Aorta (tissue), 5 donors: ENCODE measurements around the gene SMCO1. TPM values are rescaled to one million over a fixed set of nuclear protein-coding genes. Genes with fewer than 3 reads are reported as not detected.
"Not testable (repeated sequence)": the region's sequence is repeated elsewhere in the genome, so short reads cannot be mapped to it uniquely, and the experiment has no call there.

Source experiments
- ATAC-seq: fragments of 200-7000 bp; cut with Tn5 transposase; one replicate; pipeline ENCODE4 v1.9.1; 2022; ENCODE audit warnings: moderate library complexity; ENCODE audit not compliant: low FRiP score
- DNase-seq, 2 donors: peaks; one replicate each; pipeline ENCODE4 v3.0.0-alpha.2; 2020
- H3K27ac ChIP-seq, 2 donors: one replicate each; pipeline ENCODE4 v1.5.1; 2013; ENCODE audit warnings: low read length in 2 of 2, mild to moderate bottlenecking in 2 of 2, moderate library complexity in 2 of 2, control low read depth in 1 of 2, inconsistent platforms in 1 of 2, low read depth in 1 of 2
- H3K27me3 ChIP-seq, 2 donors: one replicate each; pipeline ENCODE4 v1.6.1; 2013; ENCODE audit warnings: control low read depth in 1 of 2, low read length in 1 of 2, mild to moderate bottlenecking in 1 of 2, moderate library complexity in 1 of 2; ENCODE audit not compliant: insufficient read depth in 2 of 2, control insufficient read depth in 1 of 2
- H3K36me3 ChIP-seq, 2 donors: one replicate each; pipeline ENCODE4 v1.6.1; 2013; ENCODE audit warnings: control low read depth in 1 of 2, low read length in 1 of 2, mild to moderate bottlenecking in 1 of 2; ENCODE audit not compliant: insufficient read depth in 2 of 2, control insufficient read depth in 1 of 2
- H3K4me1 ChIP-seq, 2 donors: one replicate each; pipeline ENCODE4 v1.6.1; 2013; ENCODE audit warnings: low read length in 2 of 2, control low read depth in 1 of 2, mild to moderate bottlenecking in 1 of 2, moderate library complexity in 1 of 2; ENCODE audit not compliant: insufficient read depth in 2 of 2, control insufficient read depth in 1 of 2
- H3K4me3 ChIP-seq, 2 donors: one replicate each; pipeline ENCODE4 v1.5.1; 2013; ENCODE audit warnings: low read length in 2 of 2, control low read depth in 1 of 2, mild to moderate bottlenecking in 1 of 2
- H3K9me3 ChIP-seq: one replicate; pipeline ENCODE4 v1.6.1; 2013; ENCODE audit warnings: mild to moderate bottlenecking, low read length; ENCODE audit not compliant: control insufficient read depth
- WGBS, 2 donors: extraction: QIAGEN DNeasy Blood & Tissue Kit; methylation state at CpG; one replicate each; pipeline ENCODE4 v1.1.7; 2013; 5-methylcytosine and 5-hydroxymethylcytosine counted together
- intact Hi-C, 2 donors: fragments of 100-400 bp; cut with DNase I; formaldehyde crosslinking; loops; one replicate each; pipeline versions ENCODE4 v1.14.2 to v1.15.0; 2022
- polyA plus RNA-seq, 2 donors: library from polyadenylated mRNA; stranded (reverse); fragments of 200-250 nt; gene quantifications; one replicate each; pipeline ENCODE4 v1.2.3, GENCODE V29; 2013
- total RNA-seq, 2 donors: library from RNA; stranded (reverse); fragmentation: NEBNext Ultra II Directional; extraction: Animal tissue kit (Norgen Biotek cat#: 25700); gene quantifications; one replicate each; pipeline ENCODE4 v1.2.1, GENCODE V29; 2021
- donor health status: healthy with polysubstance abuse.
- donor health status: Bipolar disorder and iron deficiency.
- donor health status: DM: no; HTN: no; CAD: no.
- donor health status: DM: no; HTN: no; CAD: no.
- donor health status: DM: yes; HTN: yes; CAD: no.

The SMCO1 gene
- total and polyA plus RNA-seq, 4 donors, result not detected

GRCh38 chr3:196493292-196493691 lies 21.9 kb downstream of the SMCO1 start:
- Histone ChIP-seq H3K4me1 (no peaks in the 10 kb centered on the region), H3K27ac (no peak overlapping the region), H3K27me3 (no peaks in the 10 kb centered on the region), H3K9me3 (no peaks in the 10 kb centered on the region), H3K36me3 (no peaks in the 10 kb centered on the region), H3K4me3 (no peak overlapping the region)
- no peak for DNase-seq
- WGBS, 2 donors, result 97 to 100% methylated on average over 7 of the region's 7 CpGs
- intact Hi-C loops, result no loop called here
- ATAC-seq, result no peak

- 97 to 98% methylated on average over 2 of the region's 2 CpGs for WGBS, 2 donors
- Histone ChIP-seq H3K27ac (no peak overlapping the region), H3K4me3 (no peak overlapping the region), H3K27me3 (no peaks in the 10 kb centered on the region), H3K9me3 (no peaks in the 10 kb centered on the region), H3K36me3 (no peaks in the 10 kb centered on the region), H3K4me1 (no peaks in the 10 kb centered on the region)
- no peak for ATAC-seq
- intact Hi-C loops, result no loop called here
- no peak for DNase-seq
Observed at GRCh38 chr3:196492080-196492479, 23.1 kb downstream of the SMCO1 start.

GRCh38 chr3:196489747-196490146 lies 25.4 kb downstream of the SMCO1 start:
- DNase-seq (no peak), ATAC-seq (no peak)
- no peaks in the 10 kb centered on the region for H3K27me3 ChIP-seq
- H3K27ac ChIP-seq, result no peak overlapping the region
- intact Hi-C loops, result no loop called here
- 84 to 87% methylated on average over 10 of the region's 10 CpGs for WGBS, 2 donors
- no peaks in the 10 kb centered on the region for H3K9me3 ChIP-seq
- no peaks in the 10 kb centered on the region for H3K4me1 ChIP-seq
- H3K4me3 ChIP-seq, result no peak overlapping the region
- peaks cover 0 to 2% of the 10 kb centered on the region in 2 donors for H3K36me3 ChIP-seq

GRCh38 chr3:196486263-196486662 lies 28.9 kb downstream of the SMCO1 start:
- Histone ChIP-seq H3K4me3 (no peak overlapping the region), H3K27me3 (no peaks in the 10 kb centered on the region), H3K36me3 (peaks cover 2 to 4% of the 10 kb centered on the region in 2 donors), H3K27ac (no peak overlapping the region), H3K9me3 (no peaks in the 10 kb centered on the region), H3K4me1 (no peaks in the 10 kb centered on the region)
- no peak for ATAC-seq
- 86 to 87% methylated on average over 8 of the region's 8 CpGs for WGBS, 2 donors
- intact Hi-C loops, result no loop called here
- DNase-seq, result no peak

- no peaks in the 10 kb centered on the region for H3K27me3 ChIP-seq
- WGBS, 2 donors, result 93 to 96% methylated on average over 4 of the region's 4 CpGs
Observed at GRCh38 chr3:196477678-196478077, 37.5 kb downstream of the SMCO1 start.

GRCh38 chr3:196472286-196472685 lies 42.9 kb downstream of the SMCO1 start:
- WGBS, 2 donors, result 88 to 90% methylated on average over 8 of the region's 8 CpGs
- Histone ChIP-seq H3K36me3 (peaks cover 0 to 7% of the 10 kb centered on the region in 2 donors), H3K27ac (no peak overlapping the region), H3K4me3 (no peak overlapping the region), H3K4me1 (no peaks in the 10 kb centered on the region), H3K27me3 (no peaks in the 10 kb centered on the region), H3K9me3 (no peaks in the 10 kb centered on the region)
- no peak for DNase-seq
- intact Hi-C loops, result no loop called here
- ATAC-seq, result no peak

More at GRCh38 chr3:196477678-196478077, 37.5 kb downstream of the SMCO1 start:
- Histone ChIP-seq H3K27ac (no peak overlapping the region), H3K4me1 (no peaks in the 10 kb centered on the region), H3K4me3 (no peak overlapping the region), H3K9me3 (no peaks in the 10 kb centered on the region), H3K36me3 (peaks cover 0 to 5% of the 10 kb centered on the region in 2 donors)
- intact Hi-C loops, result no loop called here
- no peak for ATAC-seq
- DNase-seq, result no peak

- Histone ChIP-seq H3K9me3 (no peaks in the 10 kb centered on the region), H3K27me3 (no peaks in the 10 kb centered on the region), H3K4me3 (no peak overlapping the region), H3K4me1 (no peaks in the 10 kb centered on the region), H3K27ac (no peak overlapping the region), H3K36me3 (peaks cover 0 to 7% of the 10 kb centered on the region in 2 donors)
- ATAC-seq, result no peak
- no peak for DNase-seq
- intact Hi-C loops, result no loop called here
- 82 to 86% methylated on average over 2 of the region's 2 CpGs for WGBS, 2 donors
Observed at GRCh38 chr3:196471551-196471950, 43.6 kb downstream of the SMCO1 start.

GRCh38 chr3:196470182-196470581 lies 45.0 kb downstream of the SMCO1 start:
- H3K27me3 ChIP-seq, ATAC-seq, intact Hi-C loops, H3K27ac ChIP-seq, H3K4me1 ChIP-seq, H3K36me3 ChIP-seq, DNase-seq, H3K4me3 ChIP-seq, H3K9me3 ChIP-seq: not testable (repeated sequence)
- WGBS, 2 donors, result 94 to 96% methylated on average over 3 of the region's 3 CpGs

- no peak for ATAC-seq
- Histone ChIP-seq H3K4me3 (no peak overlapping the region), H3K27ac (no peak overlapping the region), H3K36me3 (no peaks in the 10 kb centered on the region), H3K4me1 (no peaks in the 10 kb centered on the region), H3K9me3 (no peaks in the 10 kb centered on the region), H3K27me3 (no peaks in the 10 kb centered on the region)
- DNase-seq, result no peak
- intact Hi-C loops, result no loop called here
- 95 to 98% methylated on average over 3 of the region's 3 CpGs for WGBS, 2 donors
Observed at GRCh38 chr3:196463804-196464203, 51.3 kb downstream of the SMCO1 start.
